HPDE6-E6E7 (cell line): ENCODE measurements around the gene SLC39A3.
"Not testable (repeated sequence)": the region's sequence is repeated elsewhere in the genome, so short reads cannot be mapped to it uniquely, and the experiment has no call there.

Source experiments
- DNase-seq: peaks from one replicate; pipeline ENCODE4 v3.0.0; 2011; ENCODE audit warnings: missing footprints; ENCODE audit errors: extremely low spot score

The SLC39A3 gene

GRCh38 chr19:2722541-2723344, 17.1 kb downstream of the SLC39A3 start:
- no peak for DNase-seq

DNA sequence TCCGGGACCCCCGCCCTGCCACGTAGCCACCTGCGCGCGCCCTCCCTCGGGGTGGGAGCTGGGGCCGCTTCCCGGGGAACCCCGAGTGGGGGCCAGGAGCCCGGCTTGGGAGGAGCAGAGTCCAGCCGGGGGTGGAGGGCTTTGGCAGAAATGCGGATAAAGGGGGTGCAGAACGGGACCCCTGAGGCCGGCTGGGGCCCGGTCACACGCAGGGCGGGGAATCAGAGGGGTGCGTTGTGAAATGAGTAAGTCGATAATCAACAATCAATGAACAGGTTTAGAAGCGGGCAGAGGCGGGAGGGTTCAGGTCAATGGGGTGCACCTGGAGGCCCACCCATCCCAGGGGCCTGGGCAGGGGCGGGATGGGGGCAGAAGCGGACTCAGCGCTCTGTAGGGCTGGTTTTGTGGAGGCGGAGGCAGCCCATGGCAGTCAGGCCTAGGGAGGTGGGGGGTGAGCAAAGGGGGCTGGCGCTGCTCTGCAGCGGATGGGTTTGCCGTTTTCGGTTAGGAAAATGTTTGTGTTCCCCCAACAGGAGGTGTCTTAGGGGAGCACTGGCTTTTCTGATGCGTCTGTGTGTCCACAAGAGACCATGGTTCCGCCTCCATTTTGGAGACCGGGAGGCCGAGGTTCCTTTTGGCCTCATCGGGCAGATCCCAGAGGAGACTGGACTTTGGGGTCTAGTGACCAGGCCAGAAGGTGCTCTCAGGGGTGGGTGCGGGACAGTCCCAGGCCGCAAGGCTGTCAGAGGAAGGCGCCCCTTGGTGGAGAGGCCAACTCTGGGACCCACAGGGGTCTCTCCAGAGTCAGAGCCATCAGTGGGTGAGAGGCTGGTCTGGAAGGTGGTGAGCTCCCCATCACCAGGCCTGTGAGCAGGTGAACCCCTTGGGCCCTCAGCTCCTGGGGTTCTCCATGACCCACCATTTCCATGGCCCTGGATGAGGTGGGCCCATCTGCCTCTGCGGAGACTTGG, 18.0 kb downstream of the SLC39A3 start:
- DNase-seq, result no peak

DNA sequence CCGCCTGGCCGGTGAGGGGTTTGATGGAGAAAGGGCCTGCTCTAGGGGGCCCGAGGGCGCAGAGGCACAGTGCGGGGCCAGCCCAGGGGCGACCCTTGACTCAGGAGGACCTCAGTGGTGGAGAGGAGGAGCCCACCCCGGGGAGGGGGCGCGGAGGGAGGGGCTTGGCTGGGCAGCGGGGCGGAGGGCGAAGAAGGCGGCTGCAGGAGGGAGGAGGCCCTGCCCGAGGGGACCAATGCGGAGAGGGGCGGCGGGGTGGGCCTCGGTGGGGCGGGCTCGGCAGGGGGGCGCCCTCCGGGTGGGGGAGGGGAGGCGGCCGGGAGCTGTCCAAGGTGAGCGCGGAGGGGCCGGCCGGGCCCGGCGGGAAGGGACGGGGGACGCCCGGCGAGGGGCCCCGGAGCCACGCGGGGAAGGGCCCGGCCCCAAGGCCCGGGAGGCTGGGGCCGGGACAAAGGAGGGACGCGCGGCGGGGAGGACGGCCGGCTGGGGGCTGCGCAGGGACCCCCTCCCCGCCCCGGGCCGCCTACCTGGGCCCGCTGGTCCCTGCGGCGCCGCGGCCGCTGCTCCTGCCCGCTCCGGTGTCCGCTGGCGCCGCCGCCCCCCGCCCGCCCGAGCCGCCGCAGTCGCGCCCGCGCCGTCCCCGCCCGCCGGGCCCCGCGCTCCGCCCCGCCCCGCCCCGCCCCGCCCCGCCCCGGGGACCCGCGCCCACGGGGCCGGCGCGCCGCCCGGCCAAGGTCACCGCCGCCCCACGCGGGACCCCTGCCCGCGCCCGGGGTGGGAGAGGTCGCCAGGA, 18.8 kb downstream of the SLC39A3 start, which contains the start of gene DIRAS1:
Gene DIRAS1, minus strand, starts transcription at position 596 of the 793 bp plus-strand sequence. CDS start 3,566 bp downstream, outside the sequence.
- no peak for DNase-seq

- no peak for DNase-seq
Observed at GRCh38 chr19:2719920-2720776, 19.7 kb downstream of the SLC39A3 start.

DNA sequence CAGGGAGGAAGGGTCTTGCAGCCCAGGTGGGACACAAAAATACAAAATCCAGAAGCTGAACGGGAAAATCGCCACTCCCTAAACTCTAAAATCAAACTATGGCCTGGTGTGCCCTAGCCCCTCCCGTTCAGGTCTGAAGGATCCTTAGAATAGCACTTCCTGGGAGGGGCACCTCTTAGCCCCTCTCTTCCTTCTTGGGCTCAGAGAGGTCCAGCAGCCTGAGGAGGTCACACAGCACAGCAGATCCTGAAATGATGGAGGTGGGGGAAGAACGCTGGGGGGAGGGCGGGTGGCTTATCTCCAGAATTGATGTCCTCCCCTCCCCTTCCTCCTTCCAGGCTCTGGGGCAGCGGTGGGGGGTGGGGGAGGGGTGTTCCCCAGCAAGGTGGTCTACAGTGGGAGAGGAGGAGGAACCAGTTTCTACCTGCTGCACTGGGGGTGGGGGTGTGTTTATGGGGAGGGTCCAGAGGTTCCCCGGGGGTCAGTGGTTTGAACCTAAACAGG, 20.5 kb downstream of the SLC39A3 start:
- no peak for DNase-seq

GRCh38 chr19:2717638-2718541, 21.9 kb downstream of the SLC39A3 start:
- no peak for DNase-seq

- no peak for DNase-seq
Observed at GRCh38 chr19:2716722-2717637, 22.8 kb downstream of the SLC39A3 start.

- DNase-seq, result no peak
Observed at GRCh38 chr19:2716275-2716650, 23.6 kb downstream of the SLC39A3 start.

- DNase-seq, result no peak
Observed at GRCh38 chr19:2715470-2716274, 24.1 kb downstream of the SLC39A3 start.

GRCh38 chr19:2714531-2715269, 25.1 kb downstream of the SLC39A3 start:
- no peak for DNase-seq

DNA sequence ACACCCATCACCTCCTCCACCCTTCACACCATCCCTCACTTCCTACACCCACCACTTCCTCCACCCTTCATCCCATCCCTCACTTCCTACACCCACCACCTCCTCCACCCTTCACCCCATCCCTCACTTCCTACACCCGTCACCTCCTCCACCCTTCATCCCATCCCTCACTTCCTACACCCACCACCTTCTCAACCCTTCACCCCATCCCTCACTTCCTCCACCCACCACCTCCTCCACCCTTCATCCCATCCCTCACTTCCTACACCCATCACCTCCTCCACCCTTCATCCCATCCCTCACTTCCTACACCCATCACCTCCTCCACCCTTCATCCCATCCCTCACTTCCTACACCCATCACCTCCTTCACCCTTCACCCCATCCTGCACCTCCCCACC, 25.7 kb downstream of the SLC39A3 start:
- not testable (repeated sequence) for DNase-seq

GRCh38 chr19:2713170-2713569, 26.6 kb downstream of the SLC39A3 start:
- not testable (repeated sequence) for DNase-seq

GRCh38 chr19:2711875-2712205, 28.0 kb downstream of the SLC39A3 start:
- DNase-seq, result no peak

- no peak for DNase-seq
Observed at GRCh38 chr19:2711172-2711874, 28.5 kb downstream of the SLC39A3 start.

- no peak for DNase-seq
Observed at GRCh38 chr19:2706251-2706650, 33.6 kb downstream of the SLC39A3 start.

GRCh38 chr19:2703691-2704216, 36.1 kb downstream of the SLC39A3 start:
- no peak for DNase-seq
